NT2/D1 (cell line): ENCODE data around the gene GAD2.

Source experiments
- SUZ12 ChIP-seq: IDR thresholded peaks from 2 replicates; pipeline ENCODE4 v1.6.1; 2011; ENCODE audit not compliant: insufficient read length, insufficient read depth; ENCODE audit errors: extremely low read depth
- YY1 ChIP-seq: IDR thresholded peaks from 2 replicates; pipeline ENCODE4 v1.6.1; 2011; ENCODE audit not compliant: insufficient read length, insufficient read depth

- TF ChIP-seq YY1 (no peak), SUZ12 (no peak)
Measured at GRCh38 chr10:26219676-26220075, 3.1 kb downstream of the GAD2 start.
